GM12878 (cell line): ENCODE data around the gene KIDINS220. TPM values are rescaled to one million over a fixed set of nuclear protein-coding genes. Genes with fewer than 3 reads are reported as not detected.

Source experiments
- ATAC-seq: fragments of 200-7000 bp; cut with Tn5 transposase; 3 replicates; pipeline ENCODE4 v1.9.1; 2020; ENCODE audit warnings: mild to moderate bottlenecking, moderate library complexity
- BruUV-seq: library from RNA; stranded (reverse); fragments of 400-500 nt; replicated peaks from 2 replicates; lab custom pipeline; 2021; lab: Mats Ljungman, UMichigan
- CTCF ChIA-PET: fragments of 300-600 bp; sonication (Branson Sonifier 250); formaldehyde crosslinking; extraction: SDS; loops from one replicate; lab custom pipeline; 2021; ENCODE audit warnings: inconsistent platforms; lab: Yijun Ruan, JAX
- POLR2A ChIA-PET: fragments of 350-600 bp; formaldehyde crosslinking; extraction: SDS; loops from one replicate; lab custom pipeline; 2021; ENCODE audit warnings: inconsistent platforms; lab: Charles Lee
- RAD21 ChIA-PET: fragments of 300-600 bp; sonication (Branson Sonifier 250); formaldehyde crosslinking; loops from one replicate; lab custom pipeline; 2023; ENCODE audit warnings: antibody characterized with exemption; ENCODE audit not compliant: unreplicated experiment; lab: Charles Lee
- SMC1A ChIA-PET: fragments of 300-600 bp; sonication (Branson Sonifier 250); formaldehyde crosslinking; loops from one replicate; lab custom pipeline; 2023; ENCODE audit not compliant: unreplicated experiment, uncharacterized antibody; lab: Charles Lee
- DNase-seq: peaks from one replicate; pipeline ENCODE4 v3.0.0-alpha.2; 2011; ENCODE audit warnings: low read depth, low spot score
- FAIRE-seq: peaks from 3 replicates; lab custom pipeline; 2011; peaks lifted over from hg19 to GRCh38; lab: Jason Lieb, UNC
- H2AFZ ChIP-seq: 2 replicates; pipeline ENCODE4 v1.6.0; 2011; ENCODE audit warnings: low read depth, low read length, control low read depth; ENCODE audit not compliant: control insufficient read depth
- H3K27ac ChIP-seq: 2 replicates; pipeline ENCODE4 v1.5.1; 2011; ENCODE audit warnings: control low read depth; ENCODE audit not compliant: control insufficient read depth, insufficient read depth
- H3K27me3 ChIP-seq, 2 experiments: replicated peaks in 1 of 2; 2 replicates each; pipeline versions ENCODE4 v1.6.0 to v1.6.1; 2011; ENCODE audit warnings: low read length in 1 of 2; ENCODE audit not compliant: control insufficient read depth in 2 of 2, insufficient read depth in 2 of 2
- H3K36me3 ChIP-seq, 2 experiments: 2 replicates each; pipeline ENCODE4 v1.5.1; 2011; ENCODE audit warnings: low read length in 1 of 2; ENCODE audit not compliant: control insufficient read depth in 2 of 2, insufficient read depth in 2 of 2
- H3K4me1 ChIP-seq: 2 replicates; pipeline ENCODE4 v1.6.1; 2011; ENCODE audit warnings: mild to moderate bottlenecking, low read length, moderate library complexity, mixed read lengths; ENCODE audit not compliant: control insufficient read depth, insufficient read depth
- H3K4me2 ChIP-seq: 2 replicates; pipeline ENCODE4 v1.6.0; 2011; ENCODE audit warnings: control low read depth; ENCODE audit not compliant: control insufficient read depth, insufficient read depth
- H3K4me3 ChIP-seq: fragments of 200-600 bp; sonication (generic); 2 replicates; pipeline ENCODE4 v1.5.1; 2016
- H3K79me2 ChIP-seq: 2 replicates; pipeline ENCODE4 v1.6.0; 2011; ENCODE audit warnings: low read length; ENCODE audit not compliant: control insufficient read depth, insufficient read depth
- H3K9ac ChIP-seq: 2 replicates; pipeline ENCODE4 v1.8.0; 2011; ENCODE audit warnings: low read length, control low read depth, mixed read lengths; ENCODE audit not compliant: control insufficient read depth, insufficient read depth
- H3K9me3 ChIP-seq: replicated peaks from 3 replicates; pipeline ENCODE4 v1.5.1; 2011; ENCODE audit warnings: mild to moderate bottlenecking, low read length; ENCODE audit not compliant: control insufficient read depth, insufficient read depth
- H4K20me1 ChIP-seq: 2 replicates; pipeline ENCODE4 v1.6.0; 2011; ENCODE audit not compliant: control insufficient read depth, insufficient read depth
- CHD4 ChIP-seq: fragments of 200-600 bp; sonication (generic); IDR thresholded peaks from 2 replicates; pipeline ENCODE4 v1.6.1; 2016; ENCODE audit warnings: mild to moderate bottlenecking
- CREM ChIP-seq: IDR thresholded peaks from 2 replicates; pipeline ENCODE4 v1.6.1; 2014; ENCODE audit warnings: antibody characterized with exemption, low read depth
- HDAC2 ChIP-seq: fragments of 200-600 bp; sonication (generic); IDR thresholded peaks from 2 replicates; pipeline ENCODE4 v1.6.1; 2017
- HDGF ChIP-seq: fragments of 450-650 bp; IDR thresholded peaks from 2 replicates; pipeline ENCODE4 v1.6.1; 2016; ENCODE audit warnings: antibody characterized with exemption
- SIX5 ChIP-seq: IDR thresholded peaks from 2 replicates; pipeline ENCODE4 v1.6.1; 2011; ENCODE audit warnings: mild to moderate bottlenecking, low read depth, low read length, moderate library complexity; ENCODE audit not compliant: severe bottlenecking
- ZZZ3 ChIP-seq: IDR thresholded peaks from 2 replicates; pipeline ENCODE4 v1.6.1; 2011; ENCODE audit warnings: low read depth; ENCODE audit not compliant: control insufficient read depth, insufficient read length
- WGBS: methylation state at CpG from one replicate; pipeline ENCODE4 v1.1.6; 2016; ENCODE audit warnings: low lambda C conversion rate; ENCODE audit not compliant: insufficient replicate concordance, insufficient coverage; ENCODE audit errors: missing lambda C conversion rate; 5-methylcytosine and 5-hydroxymethylcytosine counted together
- in situ Hi-C: fragments of 300-500 bp; cut with MboI; formaldehyde crosslinking; loops from 9 replicates; pipeline ENCODE4 v1.14.3; 2018; ENCODE audit warnings: mixed read lengths
- intact Hi-C: fragments of 100-400 bp; cut with micrococcal nuclease; formaldehyde crosslinking; loops from one replicate; pipeline ENCODE4 v1.14.2; 2022; ENCODE audit not compliant: unreplicated experiment
- polyA plus RNA-seq, 11 experiments: library from polyadenylated mRNA; depleted of rRNA in 4 of 11; unstranded in 6 of 11; stranded (reverse) in 5 of 11; fragments of >200 nt; fragmentation: Nextera tagmentation in 4 of 11; fragmentation: Illumina TruSeq in 1 of 11; extraction: Ambion mirVana in 4 of 11; extraction: Trizol in 1 of 11; gene quantifications; 1 replicate in 1 of 11; 2 replicates in 10 of 11; pipeline versions ENCODE4 v1.2.1 to v1.2.3, GENCODE V29; 2011 to 2016; ENCODE audit warnings: inconsistent platforms in 2 of 11, missing spikeins in 2 of 11, low read depth in 1 of 11
- total RNA-seq, 4 experiments: library from RNA; depleted of rRNA in 3 of 4; stranded (reverse); fragments of >200 nt in 3 of 4; fragmentation: Illumina TruSeq in 1 of 4; extraction: Trizol in 1 of 4; gene quantifications; 2 replicates each; pipeline versions ENCODE4 v1.2.1 to v1.2.3, GENCODE V29; 2013 to 2021
- TF ChIP-seq, protein P1 (sequence below): fragments of 450-650 bp; formaldehyde crosslinking; IDR thresholded peaks from 2 replicates; pipeline ENCODE4 v1.4.0; 2022; ENCODE audit warnings: mild to moderate bottlenecking, moderate library complexity

KIDINS220 gene
- total and polyA plus RNA-seq, 10 of the 15 experiments (the other 5 are each of a cell fraction or from before 2014, with no cell fraction given) = 6.0 to 31.2 (median 16.0) TPM

DNA sequence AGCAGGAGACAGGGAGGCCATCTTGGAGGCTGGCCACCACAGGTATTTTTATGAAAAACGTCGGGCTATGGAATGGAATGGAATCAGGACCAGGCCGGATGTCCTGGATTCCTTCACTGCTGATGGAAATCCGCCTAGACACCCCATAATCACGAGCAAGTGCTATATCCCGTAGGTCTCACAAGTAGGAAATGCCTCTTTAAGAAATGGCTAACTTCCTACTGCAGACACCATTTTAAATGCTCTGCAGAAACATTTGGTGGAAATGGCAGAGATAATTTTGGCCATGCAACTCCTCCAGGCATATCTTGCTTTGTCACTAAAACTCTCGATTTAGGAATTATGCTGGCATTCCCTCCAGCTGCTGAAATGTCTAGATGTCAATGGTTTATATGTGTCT is 137.6 kb downstream of the KIDINS220 start:
- intact Hi-C loops (no loop called here), in situ Hi-C loops (no loop called here)
- no peak for DNase-seq
- ChIA-PET RAD21 (no interaction called here), CTCF (interaction anchor here (0.6 kb wide), 1 partner anchor 444 kb away, joined by 3 read pairs; no protein-coding TSS in a partner anchor), SMC1A (no interaction called here), POLR2A (no interaction called here)
- H3K4me2 ChIP-seq = no peak overlapping the region
- TF ChIP-seq ZZZ3 (no peak), SIX5 (no peak), CREM (no peak), HDGF (no peak), CHD4 (no peak), HDAC2 (no peak)
- TF ChIP-seq, protein P1, sequence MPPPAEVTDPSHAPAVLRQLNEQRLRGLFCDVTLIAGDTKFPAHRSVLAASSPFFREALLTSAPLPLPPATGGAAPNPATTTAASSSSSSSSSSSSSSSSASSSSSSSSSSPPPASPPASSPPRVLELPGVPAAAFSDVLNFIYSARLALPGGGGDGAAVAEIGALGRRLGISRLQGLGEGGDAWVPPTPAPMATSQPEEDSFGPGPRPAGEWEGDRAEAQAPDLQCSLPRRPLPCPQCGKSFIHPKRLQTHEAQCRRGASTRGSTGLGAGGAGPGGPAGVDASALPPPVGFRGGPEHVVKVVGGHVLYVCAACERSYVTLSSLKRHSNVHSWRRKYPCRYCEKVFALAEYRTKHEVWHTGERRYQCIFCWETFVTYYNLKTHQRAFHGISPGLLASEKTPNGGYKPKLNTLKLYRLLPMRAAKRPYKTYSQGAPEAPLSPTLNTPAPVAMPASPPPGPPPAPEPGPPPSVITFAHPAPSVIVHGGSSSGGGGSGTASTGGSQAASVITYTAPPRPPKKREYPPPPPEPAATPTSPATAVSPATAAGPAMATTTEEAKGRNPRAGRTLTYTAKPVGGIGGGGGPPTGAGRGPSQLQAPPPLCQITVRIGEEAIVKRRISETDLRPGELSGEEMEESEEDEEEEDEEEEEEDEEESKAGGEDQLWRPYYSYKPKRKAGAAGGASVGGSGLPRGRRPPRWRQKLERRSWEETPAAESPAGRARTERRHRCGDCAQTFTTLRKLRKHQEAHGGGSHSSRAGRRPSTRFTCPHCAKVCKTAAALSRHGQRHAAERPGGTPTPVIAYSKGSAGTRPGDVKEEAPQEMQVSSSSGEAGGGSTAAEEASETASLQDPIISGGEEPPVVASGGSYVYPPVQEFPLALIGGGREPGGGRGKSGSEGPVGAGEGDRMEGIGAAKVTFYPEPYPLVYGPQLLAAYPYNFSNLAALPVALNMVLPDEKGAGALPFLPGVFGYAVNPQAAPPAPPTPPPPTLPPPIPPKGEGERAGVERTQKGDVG (CRISPR knock-in tag) = no peak
- no peaks in the 10 kb centered on the region for H3K36me3 ChIP-seq
- no peaks in the 10 kb centered on the region for H3K79me2 ChIP-seq
- H3K9ac ChIP-seq = no peak overlapping the region
- no peaks in the 10 kb centered on the region for H4K20me1 ChIP-seq
- H3K4me3 ChIP-seq = no peak overlapping the region
- H3K4me1 ChIP-seq = no peaks in the 10 kb centered on the region
- no peak overlapping the region for H2AFZ ChIP-seq
- no TSS peak for BruUV-seq
- FAIRE-seq = no peak
- no peak for ATAC-seq
- H3K27ac ChIP-seq = no peak overlapping the region
- H3K9me3 ChIP-seq = no peaks in the 10 kb centered on the region
- WGBS = 21% methylated on average over 7 of the region's 7 CpGs
- H3K27me3 ChIP-seq = no peaks in the 10 kb centered on the region
